GM21381 (cell line): ENCODE measurements around the gene ABHD2.
A peak's percentile ranks its signal among the peaks of the same experiment; 100 is the strongest.
"Not testable (repeated sequence)": the region's sequence is repeated elsewhere in the genome, so short reads cannot be mapped to it uniquely, and the experiment has no call there.

Source experiments
- ATAC-seq: cut with Tn5 transposase; IDR thresholded peaks from one replicate; pipeline ENCODE4 v1.9.1; 2021; ENCODE audit warnings: mild to moderate bottlenecking, moderate library complexity; ENCODE audit not compliant: unreplicated experiment

The ABHD2 gene

GRCh38 chr15:89119489-89120478 is 31.5 kb downstream of the ABHD2 start:
- no peak for ATAC-seq

GRCh38 chr15:89120479-89121000 is 32.3 kb downstream of the ABHD2 start:
- ATAC-seq: not testable (repeated sequence)

GRCh38 chr15:89121414-89121813 is 33.2 kb downstream of the ABHD2 start:
- no peak for ATAC-seq

GRCh38 chr15:89122505-89123180 is 34.4 kb downstream of the ABHD2 start:
- no peak for ATAC-seq

- ATAC-seq: no peak
Observed at GRCh38 chr15:89123181-89123525, 34.9 kb downstream of the ABHD2 start.

- ATAC-seq: no peak
Observed at GRCh38 chr15:89125088-89125826, 37.0 kb downstream of the ABHD2 start.

- ATAC-seq: no peak
Observed at GRCh38 chr15:89126009-89126408, 37.8 kb downstream of the ABHD2 start.

GRCh38 chr15:89127054-89127702 is 38.9 kb downstream of the ABHD2 start:
- ATAC-seq: no peak

GRCh38 chr15:89128320-89129122 is 40.3 kb downstream of the ABHD2 start:
- ATAC-seq: no peak

- no peak for ATAC-seq
Observed at GRCh38 chr15:89129123-89129815, 41.0 kb downstream of the ABHD2 start.

GRCh38 chr15:89129816-89130134 is 41.5 kb downstream of the ABHD2 start:
- no peak for ATAC-seq

- peak; percentile 89 for ATAC-seq
Observed at GRCh38 chr15:89130201-89130600, 41.9 kb downstream of the ABHD2 start.

- ATAC-seq: no peak
Observed at GRCh38 chr15:89131731-89132130, 43.5 kb downstream of the ABHD2 start.

- no peak for ATAC-seq
Observed at GRCh38 chr15:89132611-89133507, 44.6 kb downstream of the ABHD2 start.

GRCh38 chr15:89135387-89136077 is 47.3 kb downstream of the ABHD2 start:
- not testable (repeated sequence) for ATAC-seq

- ATAC-seq: no peak
Observed at GRCh38 chr15:89136078-89136806, 48.0 kb downstream of the ABHD2 start.
